DMS114 treated with DMSO at 0.1 percent for 48 hours (cell line): ENCODE data around the gene LYPD6.

Experiments
- DNase-seq: peaks from one replicate; lab custom pipeline; 2025; ENCODE audit not compliant: unreplicated experiment; lab: John Stamatoyannopoulos, UW

The LYPD6 gene

DNA sequence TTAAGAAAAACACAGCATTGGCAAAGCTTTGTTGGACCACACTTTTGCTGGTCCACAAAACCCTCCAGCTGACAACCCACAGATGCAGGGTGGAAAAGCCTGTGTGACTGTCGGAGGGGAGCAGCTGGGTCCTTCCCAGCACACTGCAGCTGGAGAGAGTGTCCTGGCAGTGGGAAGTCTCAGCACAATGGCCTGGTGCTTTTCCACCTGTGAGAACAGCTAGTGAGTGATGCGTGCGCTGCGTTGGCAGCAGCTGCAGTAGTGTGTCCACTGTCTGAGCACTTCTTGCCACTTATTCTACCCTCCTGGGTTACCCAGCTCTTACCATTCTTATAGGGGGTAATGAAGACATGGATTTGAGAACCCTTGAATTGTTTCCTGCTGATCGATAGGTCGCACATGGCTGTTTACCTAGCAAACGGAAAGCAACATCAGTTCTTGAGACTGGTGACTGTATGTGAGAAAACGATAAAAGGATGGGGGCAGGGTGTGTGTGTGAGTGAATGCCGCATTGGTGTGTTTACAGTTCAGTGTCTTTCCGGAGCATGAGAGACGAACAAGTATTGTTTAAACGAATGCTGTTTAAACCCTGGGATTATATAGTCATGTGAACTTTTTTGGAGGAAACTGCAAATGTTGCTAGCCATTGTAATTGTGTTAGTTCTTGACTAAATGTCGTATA is 69.7 kb downstream of the LYPD6 start:
- no peak for DNase-seq

DNA sequence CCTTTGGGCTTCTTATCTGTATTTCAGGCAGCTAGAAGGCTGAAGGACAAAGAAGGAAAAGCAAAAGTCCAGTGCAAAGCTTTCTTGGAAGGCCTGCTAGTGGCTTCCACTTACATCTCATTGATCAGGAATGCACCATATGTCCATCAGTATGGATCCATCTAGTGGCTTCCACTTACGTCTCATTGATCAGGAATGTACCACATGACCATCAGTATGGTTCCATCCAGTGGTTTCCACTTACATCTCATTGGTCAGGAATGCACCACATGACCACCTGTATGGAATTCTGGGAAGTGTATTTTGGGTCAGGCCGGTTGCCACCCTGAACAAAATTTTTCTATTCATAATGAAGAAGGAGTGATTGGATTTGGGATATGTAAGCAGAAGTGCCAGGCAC is 70.6 kb downstream of the LYPD6 start:
- no peak for DNase-seq

- DNase-seq, result no peak
Measured at GRCh38 chr2:149409506-149409905, 79.1 kb downstream of the LYPD6 start.

- no peak for DNase-seq
Measured at GRCh38 chr2:149410701-149411484, 80.5 kb downstream of the LYPD6 start.

- no peak for DNase-seq
Measured at GRCh38 chr2:149413487-149413886, 83.1 kb downstream of the LYPD6 start.

DNA sequence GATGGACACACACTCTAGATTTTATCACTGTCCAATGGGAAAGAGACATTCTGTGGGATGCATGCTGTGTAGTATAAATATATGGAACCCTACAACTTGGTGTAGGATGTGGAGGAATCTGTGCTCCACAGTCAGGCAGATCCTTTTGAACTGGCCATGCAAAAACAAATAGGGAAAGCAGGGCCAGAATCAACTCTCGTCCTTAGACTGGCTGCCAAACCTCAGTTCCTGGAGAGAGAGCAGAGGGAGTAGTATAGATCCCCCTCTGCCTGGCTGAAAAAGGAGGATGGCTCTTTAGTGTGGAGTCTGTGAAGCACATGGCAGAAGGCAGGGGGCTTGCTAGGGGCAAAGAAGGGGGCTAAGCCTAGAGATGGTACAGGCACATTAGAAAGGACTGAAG is 84.7 kb downstream of the LYPD6 start:
- DNase-seq, result no peak

DNA sequence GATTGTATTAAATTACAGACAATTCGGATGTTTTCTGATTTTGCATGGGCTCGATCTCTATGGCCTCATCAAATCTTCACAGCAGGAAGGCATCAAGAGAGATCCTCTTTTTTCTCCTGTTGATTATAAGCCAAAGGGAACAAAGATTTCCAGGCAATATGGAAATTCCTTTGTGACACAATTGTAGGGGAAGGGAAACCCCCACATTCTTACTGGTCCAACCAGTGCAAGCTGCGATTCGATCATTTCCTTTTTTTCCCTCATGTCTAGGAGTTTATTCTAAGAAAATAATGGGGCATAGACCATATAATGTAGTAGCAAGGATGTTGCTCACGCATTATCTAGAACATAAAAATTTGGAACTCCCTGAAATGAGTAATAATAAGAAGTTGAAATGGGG is 87.7 kb downstream of the LYPD6 start:
- no peak for DNase-seq

DNA sequence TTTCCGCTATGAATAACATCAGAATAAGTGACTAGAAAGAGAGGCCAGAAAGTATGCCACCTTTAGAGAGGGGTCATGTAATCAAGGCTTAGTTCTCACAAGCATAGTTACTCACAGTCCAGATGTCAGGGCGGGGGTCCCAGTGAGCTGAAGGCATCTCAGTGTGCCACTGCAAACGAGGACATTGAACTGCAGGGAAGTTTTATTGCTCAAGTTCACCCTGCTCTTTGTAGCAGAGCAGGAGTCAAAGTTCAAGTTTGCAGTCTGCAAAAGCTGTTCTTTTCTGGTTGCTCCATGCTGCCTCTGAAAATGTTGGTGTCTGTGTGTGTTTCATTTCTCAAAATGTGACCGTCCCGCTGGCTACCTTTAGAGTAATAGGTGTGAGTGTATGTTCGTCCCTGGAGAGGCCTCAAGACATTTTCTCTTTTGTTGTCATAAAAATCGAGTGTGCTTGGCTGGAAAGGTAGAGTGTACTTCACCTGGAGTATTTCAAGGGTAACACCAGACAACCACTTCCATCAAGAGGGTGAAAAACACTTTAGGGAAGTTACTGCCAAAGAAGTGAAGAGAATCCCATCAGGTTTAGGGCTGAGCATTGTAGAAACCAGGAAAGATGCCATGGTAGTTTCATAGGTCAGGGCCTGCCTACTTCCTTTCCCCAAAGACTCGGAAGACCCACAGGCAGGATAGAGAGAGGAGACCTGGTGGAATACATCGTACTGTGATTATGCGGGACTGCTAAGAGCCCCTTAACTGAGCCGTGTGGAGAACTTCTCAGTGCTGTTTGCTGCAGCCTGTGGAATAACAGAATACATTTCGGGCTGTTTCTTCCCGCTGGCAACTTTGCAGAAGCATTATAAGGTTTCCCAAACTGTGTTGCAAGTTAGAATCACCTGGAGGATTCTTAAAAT is 89.9 kb downstream of the LYPD6 start:
- DNase-seq, result no peak

- DNase-seq, result no peak
Measured at GRCh38 chr2:149421791-149422190, 91.4 kb downstream of the LYPD6 start.

DNA sequence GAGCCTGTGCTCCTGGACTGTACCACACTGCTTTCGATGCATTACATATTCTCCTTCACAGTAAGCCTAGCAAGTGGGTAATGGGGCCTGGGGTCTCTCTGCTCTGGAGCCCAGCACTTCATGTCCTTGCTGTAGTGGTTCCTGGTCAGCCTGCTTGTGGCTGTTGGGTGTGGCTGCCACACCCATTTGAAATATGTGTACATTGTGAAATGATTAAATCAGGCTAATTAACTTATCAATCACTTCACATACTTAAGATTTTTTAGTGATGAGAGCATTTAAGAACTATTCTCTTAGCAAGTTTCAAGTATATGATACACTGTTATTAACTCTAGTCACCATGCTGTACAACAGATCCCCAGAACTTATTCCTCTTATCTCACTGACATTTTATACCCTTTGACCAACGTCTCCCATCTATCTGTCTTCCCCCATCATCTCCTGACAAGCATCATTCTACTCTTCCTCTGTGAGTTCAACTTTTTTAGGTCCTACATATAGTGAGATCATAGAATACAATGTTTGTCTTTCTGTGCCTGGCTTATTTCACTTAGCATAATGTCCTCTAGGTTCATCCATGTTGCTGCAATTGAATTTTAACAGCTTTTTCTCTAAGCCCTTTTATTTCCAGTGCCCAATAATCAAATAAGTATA is 92.1 kb downstream of the LYPD6 start:
- no peak for DNase-seq

DNA sequence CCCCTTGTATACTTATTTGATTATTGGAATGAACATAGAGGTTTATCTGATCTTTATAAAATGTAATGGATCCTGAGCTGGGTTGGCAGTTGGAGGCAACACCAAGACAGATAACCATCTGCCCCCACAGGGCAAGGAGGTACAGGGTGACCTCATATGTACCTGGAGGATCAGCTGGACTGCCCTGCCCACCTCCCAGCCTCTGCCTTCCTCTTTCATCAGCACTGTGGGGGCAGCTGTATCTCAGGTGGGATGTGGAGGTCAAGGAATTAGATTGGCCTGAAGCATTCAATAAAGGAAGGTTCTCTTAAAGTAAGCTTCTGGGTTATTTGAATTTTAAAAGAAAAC is 92.6 kb downstream of the LYPD6 start:
- DNase-seq, result no peak

- no peak for DNase-seq
Measured at GRCh38 chr2:149423630-149424029, 93.2 kb downstream of the LYPD6 start.

DNA sequence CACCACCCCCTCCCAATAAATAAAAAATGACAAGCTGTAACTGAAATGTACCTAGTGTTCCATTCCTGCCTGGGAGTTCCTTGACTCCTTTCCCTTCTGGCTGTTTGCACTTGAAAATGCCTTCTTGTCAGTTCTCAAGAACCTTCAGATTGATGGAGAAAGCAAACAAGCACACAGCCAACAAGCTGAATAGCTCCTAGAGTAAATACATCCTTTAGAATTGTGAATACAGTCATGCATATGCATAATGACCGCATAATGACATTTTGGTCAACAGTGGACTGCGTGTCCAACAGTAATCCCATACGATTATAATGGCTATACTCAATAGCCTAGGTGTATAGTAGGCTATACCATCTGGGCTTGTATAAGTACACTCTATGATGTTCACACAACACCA is 97.0 kb downstream of the LYPD6 start:
- DNase-seq, result no peak

GRCh38 chr2:149428783-149429182 is 98.4 kb downstream of the LYPD6 start:
- DNase-seq, result no peak

DNA sequence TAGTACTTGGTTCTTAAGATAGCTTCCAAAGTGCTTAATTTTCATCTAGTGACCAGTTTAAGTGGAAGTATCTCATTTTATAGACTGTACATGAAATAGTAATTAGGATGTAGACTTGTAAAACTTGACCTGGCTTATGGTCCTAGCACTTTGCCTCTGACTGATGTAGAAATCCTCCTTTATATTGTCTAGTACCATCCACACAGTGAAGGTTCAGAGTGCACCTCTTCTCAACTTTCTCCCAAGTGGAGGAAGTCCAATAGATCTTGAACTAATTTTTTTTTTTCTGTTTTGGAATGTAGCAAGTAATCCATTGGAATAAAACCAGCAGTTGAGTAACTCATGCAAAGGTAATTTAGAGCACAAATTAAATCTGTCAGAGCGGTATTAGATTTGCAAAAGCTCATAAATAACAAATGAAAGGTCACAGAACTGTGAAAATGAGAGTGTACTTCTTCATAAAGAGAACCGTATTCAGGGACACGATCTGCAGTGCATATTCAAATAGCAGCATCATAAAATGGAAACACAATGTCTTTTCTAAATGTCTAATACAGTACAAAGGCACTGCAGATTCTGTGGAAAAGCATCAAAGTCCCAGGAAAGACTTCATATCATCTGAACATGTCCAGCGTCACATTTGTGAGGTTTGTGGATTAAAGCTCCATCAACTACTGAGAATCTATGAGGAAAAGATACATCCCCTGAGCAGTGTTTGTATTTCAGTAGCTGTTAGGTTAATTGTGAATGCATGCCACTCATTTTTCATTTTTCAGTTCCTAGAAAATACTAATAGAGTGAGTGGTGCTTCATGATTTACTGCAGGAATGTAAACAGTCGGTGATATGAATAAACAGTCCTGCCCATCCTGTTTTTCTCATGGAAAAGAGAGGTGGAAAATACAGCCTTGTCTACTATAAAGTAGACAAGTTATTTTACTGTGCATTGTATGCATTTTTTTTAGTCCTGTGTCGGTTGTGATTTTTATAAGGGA is 100.7 kb downstream of the LYPD6 start:
- no peak for DNase-seq

- no peak for DNase-seq
Measured at GRCh38 chr2:149438330-149438960, 108.1 kb downstream of the LYPD6 start.

GRCh38 chr2:149441255-149441654 is 110.9 kb downstream of the LYPD6 start:
- no peak for DNase-seq

GRCh38 chr2:149442346-149442745 is 112.0 kb downstream of the LYPD6 start:
- DNase-seq, result no peak

DNA sequence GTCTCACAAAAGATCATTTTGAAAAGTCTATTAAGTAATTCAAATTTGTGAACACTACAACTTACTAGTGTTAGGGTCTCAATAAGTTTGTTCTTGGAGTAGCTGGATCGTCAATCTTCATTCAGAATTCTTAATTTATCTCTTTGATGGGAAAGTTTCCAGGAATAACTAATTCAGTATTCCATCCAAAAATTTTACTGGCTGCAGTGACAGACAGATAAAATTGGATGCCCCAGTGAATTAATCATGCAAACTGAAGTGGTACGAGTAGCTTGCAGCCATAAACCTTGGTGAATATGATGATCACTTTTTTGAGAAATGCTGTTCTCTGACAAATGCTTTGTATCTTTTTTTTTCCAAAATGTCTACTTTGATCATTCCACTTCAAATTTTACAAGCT is 112.8 kb downstream of the LYPD6 start:
- DNase-seq, result no peak

GRCh38 chr2:149446748-149447147 is 116.4 kb downstream of the LYPD6 start:
- DNase-seq, result no peak
